HG02884 (cell line): ENCODE measurements around the gene URB1.
"Not testable (repeated sequence)": the region's sequence is repeated elsewhere in the genome, so short reads cannot be mapped to it uniquely, and the experiment has no call there.

Experiments used
- ATAC-seq: cut with Tn5 transposase; IDR thresholded peaks from one replicate; pipeline ENCODE4 v1.9.1; 2021; ENCODE audit warnings: mild to moderate bottlenecking, moderate library complexity; ENCODE audit not compliant: unreplicated experiment

URB1 gene

GRCh38 chr21:32320726-32321125, 72.1 kb downstream of the URB1 start:
- ATAC-seq = no peak

GRCh38 chr21:32320059-32320458, 72.8 kb downstream of the URB1 start:
- ATAC-seq = no peak

- ATAC-seq = no peak
Measured at GRCh38 chr21:32319012-32319411, 73.8 kb downstream of the URB1 start.

GRCh38 chr21:32317726-32318125, 75.1 kb downstream of the URB1 start:
- no peak for ATAC-seq

GRCh38 chr21:32316361-32317215, 76.2 kb downstream of the URB1 start:
- no peak for ATAC-seq

- no peak for ATAC-seq
Measured at GRCh38 chr21:32315511-32316281, 77.1 kb downstream of the URB1 start.

- no peak for ATAC-seq
Measured at GRCh38 chr21:32314806-32315205, 78.0 kb downstream of the URB1 start.

- ATAC-seq = no peak
Measured at GRCh38 chr21:32312976-32313375, 79.8 kb downstream of the URB1 start.

- ATAC-seq = no peak
Measured at GRCh38 chr21:32312326-32312725, 80.5 kb downstream of the URB1 start.

- no peak for ATAC-seq
Measured at GRCh38 chr21:32311621-32312020, 81.2 kb downstream of the URB1 start.

GRCh38 chr21:32310976-32311375, 81.8 kb downstream of the URB1 start:
- not testable (repeated sequence) for ATAC-seq

- no peak for ATAC-seq
Measured at GRCh38 chr21:32309906-32310460, 82.8 kb downstream of the URB1 start.

GRCh38 chr21:32308696-32309095, 84.1 kb downstream of the URB1 start:
- ATAC-seq = no peak

- ATAC-seq = no peak
Measured at GRCh38 chr21:32307706-32308105, 85.1 kb downstream of the URB1 start.

GRCh38 chr21:32306021-32306780, 86.6 kb downstream of the URB1 start:
- no peak for ATAC-seq

- ATAC-seq = no peak
Measured at GRCh38 chr21:32304998-32305397, 87.8 kb downstream of the URB1 start.

GRCh38 chr21:32303385-32303784, 89.4 kb downstream of the URB1 start:
- ATAC-seq = no peak

- ATAC-seq = no peak
Measured at GRCh38 chr21:32302560-32302959, 90.3 kb downstream of the URB1 start.

GRCh38 chr21:32301596-32301995, 91.2 kb downstream of the URB1 start:
- ATAC-seq = no peak

GRCh38 chr21:32300117-32300681, 92.6 kb downstream of the URB1 start:
- no peak for ATAC-seq

- no peak for ATAC-seq
Measured at GRCh38 chr21:32299695-32300094, 93.1 kb downstream of the URB1 start.
